ENCODE results near the gene TACC2.

The TACC2 gene

DNA sequence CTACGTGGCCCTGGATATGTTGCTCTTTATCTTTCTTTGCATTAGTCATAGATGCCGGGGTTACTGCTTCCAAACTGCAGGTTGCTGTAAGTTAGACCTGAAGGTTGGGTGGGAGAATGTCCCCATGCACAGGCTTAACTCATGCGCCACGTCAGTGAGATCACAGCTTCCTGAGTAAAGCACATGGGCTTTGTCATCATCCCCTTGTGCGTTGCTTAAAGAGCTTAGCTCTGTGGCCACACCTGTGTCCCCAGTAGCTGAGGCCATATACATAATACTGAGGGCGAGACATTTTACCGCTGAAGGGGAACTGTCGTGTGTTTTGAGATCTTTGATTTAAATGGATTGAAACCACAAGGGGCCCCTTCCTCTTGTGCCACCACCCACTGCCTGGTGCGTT, 236.4 kb downstream of the TACC2 start:
- no peaks in the 10 kb centered on the region for H3K27me3 ChIP-seq (ENCODE audit: low read length)
- no peaks in the 10 kb centered on the region for H3K9me3 ChIP-seq (ENCODE audit: insufficient read depth, low read length)
- no peak overlapping the region for H2AFZ ChIP-seq (ENCODE audit: low read depth, low read length, severe bottlenecking)
- H3K36me3 ChIP-seq (ENCODE audit: low read length): no peaks in the 10 kb centered on the region
- no peak overlapping the region for H3K9ac ChIP-seq (ENCODE audit: low read length)
- H3K9me2 ChIP-seq (replicated peaks; ENCODE audit: insufficient read depth, low read length): no peaks in the 10 kb centered on the region
- no peaks in the 10 kb centered on the region for H3F3A ChIP-seq (ENCODE audit: insufficient read depth)
- no peaks in the 10 kb centered on the region for H4K20me1 ChIP-seq (ENCODE audit: low read depth, low read length)
- no peak for TF ChIP-seq EZH2phosphoT487 (conservative IDR thresholded peaks at IDR 0.05; ENCODE audit: low read length)
- TF ChIP-seq, protein P1, sequence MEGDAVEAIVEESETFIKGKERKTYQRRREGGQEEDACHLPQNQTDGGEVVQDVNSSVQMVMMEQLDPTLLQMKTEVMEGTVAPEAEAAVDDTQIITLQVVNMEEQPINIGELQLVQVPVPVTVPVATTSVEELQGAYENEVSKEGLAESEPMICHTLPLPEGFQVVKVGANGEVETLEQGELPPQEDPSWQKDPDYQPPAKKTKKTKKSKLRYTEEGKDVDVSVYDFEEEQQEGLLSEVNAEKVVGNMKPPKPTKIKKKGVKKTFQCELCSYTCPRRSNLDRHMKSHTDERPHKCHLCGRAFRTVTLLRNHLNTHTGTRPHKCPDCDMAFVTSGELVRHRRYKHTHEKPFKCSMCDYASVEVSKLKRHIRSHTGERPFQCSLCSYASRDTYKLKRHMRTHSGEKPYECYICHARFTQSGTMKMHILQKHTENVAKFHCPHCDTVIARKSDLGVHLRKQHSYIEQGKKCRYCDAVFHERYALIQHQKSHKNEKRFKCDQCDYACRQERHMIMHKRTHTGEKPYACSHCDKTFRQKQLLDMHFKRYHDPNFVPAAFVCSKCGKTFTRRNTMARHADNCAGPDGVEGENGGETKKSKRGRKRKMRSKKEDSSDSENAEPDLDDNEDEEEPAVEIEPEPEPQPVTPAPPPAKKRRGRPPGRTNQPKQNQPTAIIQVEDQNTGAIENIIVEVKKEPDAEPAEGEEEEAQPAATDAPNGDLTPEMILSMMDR (IDR thresholded peaks at IDR 0.05; ENCODE audit: insufficient read depth, low read length, poor library complexity, severe bottlenecking): no peak
- H3K4me3 ChIP-seq (ENCODE audit: insufficient read depth, low read length, poor library complexity, severe bottlenecking): no peak overlapping the region
- H3K79me2 ChIP-seq (ENCODE audit: insufficient read depth, low read length): no peaks in the 10 kb centered on the region
- no peak overlapping the region for H3K27ac ChIP-seq (ENCODE audit: low read depth, low read length)
- no peak overlapping the region for H3K4me2 ChIP-seq (ENCODE audit: low read depth, low read length, poor library complexity, severe bottlenecking)

DNA sequence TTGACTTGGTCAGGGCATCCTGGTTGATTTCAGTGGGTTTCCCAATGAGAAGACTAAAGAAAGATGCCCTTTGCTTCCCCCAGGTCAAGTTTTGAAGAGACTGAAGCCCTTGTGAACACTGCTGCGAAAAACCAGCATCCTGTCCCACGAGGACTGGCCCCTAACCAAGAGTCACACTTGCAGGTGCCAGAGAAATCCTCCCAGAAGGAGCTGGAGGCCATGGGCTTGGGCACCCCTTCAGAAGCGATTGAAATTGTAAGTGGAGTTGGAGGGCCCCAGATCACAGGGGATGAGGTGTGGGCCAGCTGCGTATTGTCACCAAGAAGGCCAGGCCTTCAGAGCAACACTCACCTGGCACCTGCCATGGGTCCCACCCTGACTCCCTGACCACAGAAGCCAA, 238.8 kb downstream of the TACC2 start:
- H3K36me3 ChIP-seq (ENCODE audit: low read length): no peaks in the 10 kb centered on the region
- no peaks in the 10 kb centered on the region for H3K9me3 ChIP-seq (ENCODE audit: insufficient read depth, low read length)
- no peak overlapping the region for H3K9ac ChIP-seq (ENCODE audit: low read length)
- H3K9me2 ChIP-seq (replicated peaks; ENCODE audit: insufficient read depth, low read length): no peaks in the 10 kb centered on the region
- H3K79me2 ChIP-seq (ENCODE audit: insufficient read depth, low read length): no peaks in the 10 kb centered on the region
- no peaks in the 10 kb centered on the region for H3F3A ChIP-seq (ENCODE audit: insufficient read depth)
- no peak overlapping the region for H3K4me2 ChIP-seq (ENCODE audit: low read depth, low read length, poor library complexity, severe bottlenecking)
- TF ChIP-seq EZH2phosphoT487 (conservative IDR thresholded peaks at IDR 0.05; ENCODE audit: low read length): no peak
- TF ChIP-seq, protein P1 (IDR thresholded peaks at IDR 0.05; ENCODE audit: insufficient read depth, low read length, poor library complexity, severe bottlenecking): no peak
- no peak overlapping the region for H2AFZ ChIP-seq (ENCODE audit: low read depth, low read length, severe bottlenecking)
- H3K4me3 ChIP-seq (ENCODE audit: insufficient read depth, low read length, poor library complexity, severe bottlenecking): no peak overlapping the region
- no peak overlapping the region for H3K27ac ChIP-seq (ENCODE audit: low read depth, low read length)
- H3K27me3 ChIP-seq (ENCODE audit: low read length): no peaks in the 10 kb centered on the region
- H4K20me1 ChIP-seq (ENCODE audit: low read depth, low read length): no peaks in the 10 kb centered on the region

DNA sequence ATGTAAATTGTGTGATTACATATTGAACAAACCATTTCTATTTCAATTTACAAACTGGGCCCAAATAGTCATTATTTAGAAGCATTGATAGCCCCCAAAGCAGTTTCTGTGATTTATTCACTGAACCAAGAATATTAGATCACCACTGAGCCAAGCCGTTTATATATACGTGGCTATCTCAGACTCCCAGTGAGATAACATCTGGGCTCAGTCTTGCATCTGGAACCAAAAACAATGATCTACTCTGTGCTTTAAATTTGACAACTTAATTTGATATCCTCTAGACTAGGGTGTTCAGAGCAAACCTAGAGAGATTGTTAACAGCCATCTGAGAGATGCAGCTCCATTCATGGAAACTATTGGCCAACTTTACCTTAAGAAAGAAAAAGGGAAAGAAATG, 240.7 kb downstream of the TACC2 start:
- TF ChIP-seq, protein P1 (IDR thresholded peaks at IDR 0.05; ENCODE audit: insufficient read depth, low read length, poor library complexity, severe bottlenecking): no peak
- TF ChIP-seq EZH2phosphoT487 (conservative IDR thresholded peaks at IDR 0.05; ENCODE audit: low read length): no peak
- no peaks in the 10 kb centered on the region for H3F3A ChIP-seq (ENCODE audit: insufficient read depth)
- no peak overlapping the region for H3K4me2 ChIP-seq (ENCODE audit: low read depth, low read length, poor library complexity, severe bottlenecking)
- no peak overlapping the region for H3K4me3 ChIP-seq (ENCODE audit: insufficient read depth, low read length, poor library complexity, severe bottlenecking)
- H3K36me3 ChIP-seq (ENCODE audit: low read length): no peaks in the 10 kb centered on the region
- no peaks in the 10 kb centered on the region for H3K9me3 ChIP-seq (ENCODE audit: insufficient read depth, low read length)
- no peak overlapping the region for H3K9ac ChIP-seq (ENCODE audit: low read length)
- H2AFZ ChIP-seq (ENCODE audit: low read depth, low read length, severe bottlenecking): no peak overlapping the region
- no peaks in the 10 kb centered on the region for H3K79me2 ChIP-seq (ENCODE audit: insufficient read depth, low read length)
- no peaks in the 10 kb centered on the region for H3K9me2 ChIP-seq (replicated peaks; ENCODE audit: insufficient read depth, low read length)
- no peaks in the 10 kb centered on the region for H4K20me1 ChIP-seq (ENCODE audit: low read depth, low read length)
- no peaks in the 10 kb centered on the region for H3K27me3 ChIP-seq (ENCODE audit: low read length)
- H3K27ac ChIP-seq (ENCODE audit: low read depth, low read length): no peak overlapping the region
